Naive thymus-derived CD4-positive, alpha-beta T cell (primary cell): Measurements from ENCODE around the gene WWP2. TPM values are rescaled to one million over a fixed set of nuclear protein-coding genes. Genes with fewer than 3 reads are reported as not detected.
"Not testable (repeated sequence)": the region's sequence is repeated elsewhere in the genome, so short reads cannot be mapped to it uniquely, and the experiment has no call there.

Experiments used
- ATAC-seq: fragments of 150-1000 bp; cut with Tn5 transposase; 2 replicates; pipeline ENCODE4 v1.10.0; 2021; ENCODE audit warnings: mild to moderate bottlenecking, moderate library complexity
- CTCF ChIA-PET: fragments of 350-600 bp; sonication (Branson Sonifier 250); formaldehyde crosslinking; loops from one replicate; lab custom pipeline; 2021; ENCODE audit warnings: antibody characterized with exemption; lab: Charles Lee
- POLR2A ChIA-PET: fragments of 350-600 bp; sonication (Branson Sonifier 250); formaldehyde crosslinking; loops from one replicate; lab custom pipeline; 2021; ENCODE audit warnings: antibody characterized with exemption, inconsistent platforms; lab: Charles Lee
- DNase-seq, 9 donors: peaks; one replicate each; pipeline versions ENCODE4 v3.0.0 to v3.0.0-alpha.2; 2020 to 2022; ENCODE audit warnings: mixed read lengths in 1 of 9
- H3K27ac ChIP-seq: one replicate; pipeline ENCODE4 v1.7.0; 2013; ENCODE audit warnings: mild to moderate bottlenecking, low read depth, low read length, moderate library complexity
- H3K27me3 ChIP-seq, 2 donors: one replicate each; pipeline ENCODE4 v1.7.0; 2013; ENCODE audit warnings: low read length in 2 of 2, mild to moderate bottlenecking in 2 of 2, moderate library complexity in 2 of 2; ENCODE audit not compliant: control insufficient read depth in 2 of 2, insufficient read depth in 2 of 2
- H3K36me3 ChIP-seq, 3 experiments: 1 replicate in 2 of 3; 2 replicates in 1 of 3; pipeline ENCODE4 v1.7.0; 2013; ENCODE audit warnings: low read length in 3 of 3, mild to moderate bottlenecking in 3 of 3, moderate library complexity in 1 of 3; ENCODE audit not compliant: insufficient read depth in 3 of 3, control insufficient read depth in 2 of 3
- H3K4me1 ChIP-seq, 2 donors: one replicate each; pipeline ENCODE4 v1.7.0; 2013; ENCODE audit warnings: low read length in 2 of 2, mild to moderate bottlenecking in 2 of 2, moderate library complexity in 1 of 2; ENCODE audit not compliant: control insufficient read depth in 2 of 2, insufficient read depth in 2 of 2
- H3K4me3 ChIP-seq: 2 replicates; pipeline ENCODE4 v1.7.0; 2013; ENCODE audit warnings: mild to moderate bottlenecking, low read length
- H3K9me3 ChIP-seq, 3 experiments: 1 replicate in 2 of 3; 2 replicates in 1 of 3; pipeline ENCODE4 v1.7.0; 2013; ENCODE audit warnings: low read length in 3 of 3; ENCODE audit not compliant: control insufficient read depth in 2 of 3
- H3K27ac Mint-ChIP-seq, 9 donors: one replicate each; pipeline ENCODE4 v1.8.0; 2020 to 2022; ENCODE audit warnings: mixed read lengths in 9 of 9, mild to moderate bottlenecking in 8 of 9, moderate library complexity in 5 of 9, inconsistent platforms in 2 of 9
- H3K27me3 Mint-ChIP-seq, 5 donors: one replicate each; pipeline ENCODE4 v1.8.0; 2021 to 2022; ENCODE audit warnings: mixed read lengths in 5 of 5, mild to moderate bottlenecking in 1 of 5
- H3K36me3 Mint-ChIP-seq, 5 donors: one replicate each; pipeline ENCODE4 v1.8.0; 2020 to 2022; ENCODE audit warnings: mixed read lengths in 5 of 5, mild to moderate bottlenecking in 3 of 5, inconsistent platforms in 1 of 5
- H3K4me1 Mint-ChIP-seq, 7 donors: one replicate each; pipeline ENCODE4 v1.8.0; 2020 to 2022; ENCODE audit warnings: mixed read lengths in 7 of 7, mild to moderate bottlenecking in 3 of 7, inconsistent platforms in 1 of 7
- H3K4me3 Mint-ChIP-seq, 10 donors: one replicate each; pipeline ENCODE4 v1.8.0; 2020 to 2022; ENCODE audit warnings: mild to moderate bottlenecking in 10 of 10, mixed read lengths in 10 of 10, moderate library complexity in 6 of 10, inconsistent platforms in 2 of 10
- H3K9me3 Mint-ChIP-seq, 11 donors: one replicate each; pipeline ENCODE4 v1.8.0; 2020 to 2022; ENCODE audit warnings: mixed read lengths in 11 of 11, mild to moderate bottlenecking in 4 of 11, inconsistent platforms in 1 of 11, moderate library complexity in 1 of 11
- intact Hi-C, 2 donors: fragments of 100-400 bp; cut with micrococcal nuclease; formaldehyde crosslinking; loops; one replicate each; pipeline ENCODE4 v1.15.1; 2023
- polyA plus RNA-seq, 2 donors: library from polyadenylated mRNA; unstranded; fragments of 300-500 nt; fragmentation: Illumina TruSeq; gene quantifications; one replicate each; pipeline ENCODE4 v1.2.3, GENCODE V29; 2021
- total RNA-seq, 6 experiments: library from RNA in 5 of 6; stranded (reverse) in 5 of 6; gene quantifications; 1 replicate in 5 of 6; 2 replicates in 1 of 6; pipeline ENCODE4 v1.2.3 and lab custom pipeline; 2021 to 2026

Gene WWP2
- total and polyA plus RNA-seq, 7 experiments from 2014 or later = 29.2 to 81.3 (median 64.7) TPM

DNA sequence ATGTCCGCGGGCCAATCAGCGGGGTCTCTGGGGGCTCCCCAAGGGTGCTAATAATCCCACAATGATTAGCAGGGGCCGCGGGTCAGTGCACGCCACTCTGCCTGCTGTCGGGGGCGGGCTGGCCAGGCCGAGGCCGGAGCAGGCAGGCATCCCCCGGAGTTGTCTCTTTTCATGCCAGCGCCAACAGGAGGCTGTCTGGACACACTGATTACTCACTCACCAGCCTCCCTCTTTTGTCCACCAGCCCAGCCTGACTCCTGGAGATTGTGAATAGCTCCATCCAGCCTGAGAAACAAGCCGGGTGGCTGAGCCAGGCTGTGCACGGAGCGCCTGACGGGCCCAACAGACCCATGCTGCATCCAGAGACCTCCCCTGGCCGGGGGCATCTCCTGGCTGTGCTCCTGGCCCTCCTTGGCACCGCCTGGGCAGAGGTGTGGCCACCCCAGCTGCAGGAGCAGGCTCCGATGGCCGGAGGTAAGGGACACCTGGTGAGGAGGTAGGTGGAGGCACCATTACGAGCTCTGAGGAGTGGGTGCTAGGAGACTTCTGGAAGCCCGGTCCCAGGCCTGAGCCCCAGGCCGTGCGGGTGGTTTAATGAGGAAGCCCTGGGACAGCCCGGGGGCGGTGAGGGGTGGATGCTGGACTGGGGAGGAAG, 189.0 kb downstream of the WWP2 start, which contains the start of gene CLEC18A:
Gene CLEC18A (plus strand): TSS at position 318 of the 655 bp plus-strand sequence. CDS start 33 bp downstream, at position 351.
- H3K4me3 Mint-ChIP-seq, H3K27ac Mint-ChIP-seq, H3K9me3 Mint-ChIP-seq, POLR2A ChIA-PET, H3K36me3 Mint-ChIP-seq, H3K4me3 ChIP-seq, H3K27ac ChIP-seq, H3K4me1 ChIP-seq, DNase-seq, intact Hi-C loops, H3K36me3 ChIP-seq, H3K27me3 Mint-ChIP-seq, CTCF ChIA-PET, H3K27me3 ChIP-seq, H3K9me3 ChIP-seq, H3K4me1 Mint-ChIP-seq: not testable (repeated sequence)
- ATAC-seq = peak; percentile 25

DNA sequence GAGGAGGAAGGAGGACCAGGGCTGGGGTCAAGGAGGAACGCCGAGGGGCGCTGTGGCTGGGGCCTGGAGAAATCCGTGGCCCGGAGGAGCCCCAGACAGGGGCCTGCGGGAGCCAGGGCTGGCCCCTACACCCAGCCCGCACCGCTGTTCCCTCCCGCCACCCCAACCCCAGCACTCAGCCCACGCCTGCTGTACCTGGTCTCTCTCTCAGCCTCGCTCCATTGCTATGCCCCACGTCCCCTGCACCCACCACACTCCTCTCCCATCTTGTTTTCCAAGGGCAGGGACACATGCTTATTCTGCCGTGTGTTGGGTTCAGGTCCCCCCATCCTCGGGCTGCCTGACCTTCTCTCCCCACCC, 189.5 kb downstream of the WWP2 start:
- H3K36me3 ChIP-seq, H3K4me3 ChIP-seq, H3K27ac Mint-ChIP-seq, DNase-seq, H3K27me3 ChIP-seq, H3K27ac ChIP-seq, H3K4me1 Mint-ChIP-seq, H3K4me3 Mint-ChIP-seq, intact Hi-C loops, H3K9me3 ChIP-seq, H3K9me3 Mint-ChIP-seq, CTCF ChIA-PET, POLR2A ChIA-PET, H3K4me1 ChIP-seq, H3K36me3 Mint-ChIP-seq, H3K27me3 Mint-ChIP-seq: not testable (repeated sequence)
- ATAC-seq = peak; percentile 26

GRCh38 chr16:69952116-69952515, 190.0 kb downstream of the WWP2 start:
- H3K4me1 ChIP-seq, H3K27ac Mint-ChIP-seq, H3K27ac ChIP-seq, H3K27me3 Mint-ChIP-seq, intact Hi-C loops, H3K4me1 Mint-ChIP-seq, H3K27me3 ChIP-seq, POLR2A ChIA-PET, H3K9me3 ChIP-seq, DNase-seq, H3K4me3 Mint-ChIP-seq, H3K36me3 Mint-ChIP-seq, H3K4me3 ChIP-seq, H3K9me3 Mint-ChIP-seq, H3K36me3 ChIP-seq, CTCF ChIA-PET: not testable (repeated sequence)
- peak; percentile 15 for ATAC-seq

GRCh38 chr16:69952572-69953355, 190.6 kb downstream of the WWP2 start:
- H3K36me3 ChIP-seq, H3K27ac Mint-ChIP-seq, H3K27me3 ChIP-seq, DNase-seq, ATAC-seq, H3K9me3 ChIP-seq, H3K36me3 Mint-ChIP-seq, CTCF ChIA-PET, H3K4me1 Mint-ChIP-seq, intact Hi-C loops, H3K9me3 Mint-ChIP-seq, H3K27ac ChIP-seq, H3K4me1 ChIP-seq, H3K4me3 ChIP-seq, H3K4me3 Mint-ChIP-seq, POLR2A ChIA-PET, H3K27me3 Mint-ChIP-seq: not testable (repeated sequence)

- H3K27ac Mint-ChIP-seq, CTCF ChIA-PET, H3K4me1 ChIP-seq, ATAC-seq, intact Hi-C loops, H3K4me3 ChIP-seq, H3K27me3 Mint-ChIP-seq, H3K36me3 ChIP-seq, H3K4me1 Mint-ChIP-seq, POLR2A ChIA-PET, H3K27me3 ChIP-seq, H3K9me3 Mint-ChIP-seq, H3K36me3 Mint-ChIP-seq, H3K27ac ChIP-seq, DNase-seq, H3K4me3 Mint-ChIP-seq, H3K9me3 ChIP-seq: not testable (repeated sequence)
These were observed 192.1 kb downstream of the WWP2 start for GRCh38 chr16:69954241-69954640.

- intact Hi-C loops, H3K4me1 ChIP-seq, H3K4me3 ChIP-seq: not testable (repeated sequence)
These were observed 201.2 kb downstream of the WWP2 start for GRCh38 chr16:69963312-69963711.

More at GRCh38 chr16:69963312-69963711, 201.2 kb downstream of the WWP2 start:
- H3K4me3 Mint-ChIP-seq, H3K4me1 Mint-ChIP-seq, CTCF ChIA-PET, H3K27ac Mint-ChIP-seq, H3K9me3 ChIP-seq, DNase-seq, H3K9me3 Mint-ChIP-seq, POLR2A ChIA-PET, H3K36me3 Mint-ChIP-seq, H3K36me3 ChIP-seq, H3K27me3 ChIP-seq, H3K27me3 Mint-ChIP-seq, ATAC-seq, H3K27ac ChIP-seq: not testable (repeated sequence)
